Measurements from ENCODE around the gene GSTP1.
"Not testable (repeated sequence)": the region's sequence is repeated elsewhere in the genome, so short reads cannot be mapped to it uniquely, and the experiment has no call there.

The GSTP1 gene

GRCh38 chr11:67613313-67613959, 29.8 kb downstream of the GSTP1 start:
- no peak for DNase-seq (ENCODE audit: low read depth in 1 of 2, low spot score in 1 of 2)

- DNase-seq (ENCODE audit: low read depth in 1 of 2, low spot score in 1 of 2): peak; percentile 67 to 79
These were observed 30.5 kb downstream of the GSTP1 start for GRCh38 chr11:67613960-67614715.

GRCh38 chr11:67614730-67615714, 31.4 kb downstream of the GSTP1 start:
- DNase-seq (ENCODE audit: low read depth in 1 of 2, low spot score in 1 of 2): peak in 1 of 2 donors; percentile 38

- DNase-seq (ENCODE audit: low read depth in 1 of 2, low spot score in 1 of 2): no peak
These were observed 32.3 kb downstream of the GSTP1 start for GRCh38 chr11:67615728-67616430.

- no peak for DNase-seq (ENCODE audit: low read depth in 1 of 2, low spot score in 1 of 2)
These were observed 33.0 kb downstream of the GSTP1 start for GRCh38 chr11:67616431-67617242.

GRCh38 chr11:67617243-67617953, 33.8 kb downstream of the GSTP1 start:
- no peak for DNase-seq (ENCODE audit: low read depth in 1 of 2, low spot score in 1 of 2)

GRCh38 chr11:67618901-67619659, 35.5 kb downstream of the GSTP1 start:
- DNase-seq (ENCODE audit: low read depth in 1 of 2, low spot score in 1 of 2): not testable (repeated sequence)

- not testable (repeated sequence) for DNase-seq (ENCODE audit: low read depth in 1 of 2, low spot score in 1 of 2)
These were observed 36.3 kb downstream of the GSTP1 start for GRCh38 chr11:67619683-67620618.

- DNase-seq (ENCODE audit: low read depth in 1 of 2, low spot score in 1 of 2): not testable (repeated sequence)
These were observed 37.0 kb downstream of the GSTP1 start for GRCh38 chr11:67620621-67621020.

GRCh38 chr11:67621928-67622327, 38.3 kb downstream of the GSTP1 start:
- DNase-seq (ENCODE audit: low read depth in 1 of 2, low spot score in 1 of 2): not testable (repeated sequence)

- DNase-seq (ENCODE audit: low read depth in 1 of 2, low spot score in 1 of 2): not testable (repeated sequence)
These were observed 39.3 kb downstream of the GSTP1 start for GRCh38 chr11:67622905-67623304.

GRCh38 chr11:67623795-67624194, 40.2 kb downstream of the GSTP1 start:
- DNase-seq (ENCODE audit: low read depth in 1 of 2, low spot score in 1 of 2): not testable (repeated sequence)

GRCh38 chr11:67626131-67626833, 42.7 kb downstream of the GSTP1 start:
- DNase-seq (ENCODE audit: low read depth in 1 of 2, low spot score in 1 of 2): not testable (repeated sequence)

GRCh38 chr11:67626970-67627369, 43.4 kb downstream of the GSTP1 start:
- DNase-seq (ENCODE audit: low read depth in 1 of 2, low spot score in 1 of 2): no peak

GRCh38 chr11:67627441-67627811, 43.8 kb downstream of the GSTP1 start:
- DNase-seq (ENCODE audit: low read depth in 1 of 2, low spot score in 1 of 2): no peak

GRCh38 chr11:67627812-67628624, 44.4 kb downstream of the GSTP1 start:
- DNase-seq (ENCODE audit: low read depth in 1 of 2, low spot score in 1 of 2): no peak
